K562 (cell line): ENCODE results near the gene AMY1B.
"Not testable (repeated sequence)": the region's sequence is repeated elsewhere in the genome, so short reads cannot be mapped to it uniquely, and the experiment has no call there.

Source experiments
- EZH2 ChIP-seq: IDR thresholded peaks from 2 replicates; pipeline ENCODE4 v1.6.1; 2012; ENCODE audit warnings: low read depth, mild to moderate bottlenecking, inconsistent platforms, low read length, borderline replicate concordance
- JUN ChIP-seq, 2 experiments: sonication (generic) in 1 of 2; formaldehyde crosslinking in 1 of 2; IDR thresholded peaks; 2 replicates each; pipeline versions ENCODE4 v1.6.1 to v1.8.0; 2012 to 2022; ENCODE audit warnings: borderline replicate concordance in 2 of 2, mild to moderate bottlenecking in 2 of 2, improper control_type of control experiment in 1 of 2, low read depth in 1 of 2, low read length in 1 of 2, missing genetic modification reagents in 1 of 2
- NFATC3 ChIP-seq: fragments of 450-650 bp; IDR thresholded peaks from 2 replicates; pipeline ENCODE4 v1.6.1; 2017; ENCODE audit warnings: mild to moderate bottlenecking
- ZNF134 ChIP-seq: fragments of 250-450 bp; sonication (Bioruptor Pico); conservative IDR thresholded peaks from 2 replicates; pipeline ENCODE4 v1.4.0; 2020
- TF ChIP-seq, protein P1 (sequence below): sonication (generic); formaldehyde crosslinking; IDR thresholded peaks from 2 replicates; pipeline ENCODE4 v1.9.0; 2022; ENCODE audit warnings: mild to moderate bottlenecking, missing genetic modification reagents

DNA sequence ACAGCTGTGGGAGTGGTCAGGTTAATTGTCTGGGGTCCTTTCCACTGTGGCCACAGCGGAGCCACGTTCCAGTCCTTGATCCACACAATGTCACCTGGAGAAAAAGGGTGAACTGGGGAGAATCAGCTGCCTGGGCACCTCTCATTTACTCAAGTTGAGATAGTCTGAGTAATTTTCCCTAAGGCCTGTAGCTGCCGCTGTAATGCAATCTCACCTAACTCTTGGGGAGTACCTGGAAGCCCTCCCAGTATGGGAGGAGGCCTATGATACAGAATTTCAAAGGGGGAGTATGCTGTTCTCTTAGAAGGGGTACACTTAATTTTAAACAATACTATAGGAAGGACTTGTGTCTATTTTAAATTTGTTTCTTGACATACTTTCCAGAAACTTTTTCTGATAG is 45.7 kb downstream of the AMY1B start:
- not testable (repeated sequence) for TF ChIP-seq ZNF134 (CRISPR knock-in tag); JUN (IDR thresholded peaks at IDR 0.05; ENCODE audit: borderline replicate concordance, low read depth, low read length); JUN (CRISPR knock-in tag; IDR thresholded peaks at IDR 0.05; ENCODE audit: borderline replicate concordance); EZH2; NFATC3
- TF ChIP-seq, protein P1, sequence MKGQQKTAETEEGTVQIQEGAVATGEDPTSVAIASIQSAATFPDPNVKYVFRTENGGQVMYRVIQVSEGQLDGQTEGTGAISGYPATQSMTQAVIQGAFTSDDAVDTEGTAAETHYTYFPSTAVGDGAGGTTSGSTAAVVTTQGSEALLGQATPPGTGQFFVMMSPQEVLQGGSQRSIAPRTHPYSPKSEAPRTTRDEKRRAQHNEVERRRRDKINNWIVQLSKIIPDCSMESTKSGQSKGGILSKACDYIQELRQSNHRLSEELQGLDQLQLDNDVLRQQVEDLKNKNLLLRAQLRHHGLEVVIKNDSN: not testable (repeated sequence)
